ENCODE data around the gene CTNNA1.

The CTNNA1 gene

GRCh38 chr5:138978080-138978479 is 224.9 kb downstream of the CTNNA1 start:
- peaks cover 2% of the 10 kb centered on the region for H3K36me3 Mint-ChIP-seq
- no peaks in the 10 kb centered on the region for H3K9me3 Mint-ChIP-seq (ENCODE audit: low read depth)
- H3K4me3 Mint-ChIP-seq: no peak overlapping the region
- peaks cover 39% of the 10 kb centered on the region for H3K4me1 Mint-ChIP-seq (ENCODE audit: low read depth)
- H3K27me3 Mint-ChIP-seq: no peaks in the 10 kb centered on the region
- no peak overlapping the region for H3K27ac Mint-ChIP-seq

GRCh38 chr5:138978581-138978980 is 225.4 kb downstream of the CTNNA1 start:
- peaks cover 40% of the 10 kb centered on the region for H3K4me1 Mint-ChIP-seq (ENCODE audit: low read depth)
- H3K36me3 Mint-ChIP-seq: peaks cover 2% of the 10 kb centered on the region
- no peaks in the 10 kb centered on the region for H3K27me3 Mint-ChIP-seq
- no peaks in the 10 kb centered on the region for H3K9me3 Mint-ChIP-seq (ENCODE audit: low read depth)
- no peak overlapping the region for H3K4me3 Mint-ChIP-seq
- H3K27ac Mint-ChIP-seq: no peak overlapping the region

GRCh38 chr5:138979684-138980280 is 226.6 kb downstream of the CTNNA1 start:
- H3K27me3 Mint-ChIP-seq: no peaks in the 10 kb centered on the region
- H3K4me3 Mint-ChIP-seq: peak overlapping the region; percentile 62
- peaks cover 43% of the 10 kb centered on the region for H3K4me1 Mint-ChIP-seq (ENCODE audit: low read depth)
- H3K27ac Mint-ChIP-seq: peak overlapping the region; percentile 66
- no peaks in the 10 kb centered on the region for H3K9me3 Mint-ChIP-seq (ENCODE audit: low read depth)
- peaks cover 2% of the 10 kb centered on the region for H3K36me3 Mint-ChIP-seq

- Mint-ChIP-seq H3K27ac (peak overlapping the region; percentile 66), H3K9me3 (ENCODE audit: low read depth) (no peaks in the 10 kb centered on the region), H3K4me3 (peak overlapping the region; percentile 62), H3K4me1 (ENCODE audit: low read depth) (peaks cover 43% of the 10 kb centered on the region), H3K36me3 (peaks cover 2% of the 10 kb centered on the region), H3K27me3 (no peaks in the 10 kb centered on the region)
Observed at GRCh38 chr5:138980441-138980840, 227.2 kb downstream of the CTNNA1 start.

DNA sequence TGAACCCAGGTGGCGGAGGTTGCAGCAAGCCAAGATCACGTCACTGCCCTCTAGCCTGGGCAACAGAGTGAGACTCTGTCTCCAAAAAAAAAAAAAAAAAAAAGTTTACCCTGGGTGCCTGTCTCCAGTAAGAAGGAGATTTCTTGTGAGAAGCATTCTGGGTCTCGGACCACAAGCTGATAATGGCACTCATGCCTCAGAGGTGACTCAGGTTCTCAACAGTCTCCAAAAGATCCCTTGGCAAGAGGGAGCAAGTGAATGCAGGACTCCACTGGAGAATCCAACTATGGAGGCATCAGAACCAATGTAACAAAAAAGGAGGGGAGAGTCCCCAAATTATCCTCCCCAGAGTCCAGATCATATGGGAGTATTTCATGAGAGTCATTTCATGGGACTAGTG is 227.9 kb downstream of the CTNNA1 start:
- Mint-ChIP-seq H3K4me3 (peak overlapping the region; percentile 33), H3K36me3 (peaks cover 2% of the 10 kb centered on the region), H3K9me3 (ENCODE audit: low read depth) (no peaks in the 10 kb centered on the region), H3K27ac (no peak overlapping the region), H3K27me3 (no peaks in the 10 kb centered on the region), H3K4me1 (ENCODE audit: low read depth) (peaks cover 43% of the 10 kb centered on the region)

DNA sequence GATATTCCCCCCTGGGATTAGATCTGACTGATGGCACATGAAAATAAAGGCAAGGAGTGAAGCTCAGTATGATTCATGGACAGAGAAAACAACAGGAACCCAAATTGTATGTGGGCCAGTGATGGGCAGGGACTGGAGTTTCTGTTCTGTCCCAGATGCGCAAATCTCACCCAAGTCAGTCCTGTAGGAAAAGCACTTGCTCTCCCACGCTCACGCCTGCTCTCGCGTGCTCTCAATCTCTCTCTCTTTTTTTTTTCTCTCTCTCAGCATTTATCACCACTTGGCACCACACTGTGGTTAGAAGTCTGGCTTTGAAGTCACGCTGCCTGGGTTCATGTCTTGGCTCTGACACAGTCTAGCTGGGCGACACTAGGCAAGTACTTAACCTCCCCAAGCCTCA is 228.4 kb downstream of the CTNNA1 start:
- Mint-ChIP-seq H3K27ac (no peak overlapping the region), H3K4me3 (peak overlapping the region; percentile 0), H3K4me1 (ENCODE audit: low read depth) (peaks cover 43% of the 10 kb centered on the region), H3K9me3 (ENCODE audit: low read depth) (no peaks in the 10 kb centered on the region), H3K27me3 (no peaks in the 10 kb centered on the region), H3K36me3 (peaks cover 2% of the 10 kb centered on the region)

GRCh38 chr5:138983984-138984383 is 230.8 kb downstream of the CTNNA1 start:
- no peaks in the 10 kb centered on the region for H3K27me3 Mint-ChIP-seq
- H3K27ac Mint-ChIP-seq: no peak overlapping the region
- H3K9me3 Mint-ChIP-seq (ENCODE audit: low read depth): no peaks in the 10 kb centered on the region
- no peak overlapping the region for H3K4me3 Mint-ChIP-seq
- peaks cover 3% of the 10 kb centered on the region for H3K36me3 Mint-ChIP-seq
- peaks cover 39% of the 10 kb centered on the region for H3K4me1 Mint-ChIP-seq (ENCODE audit: low read depth)
